ENCODE data around the gene FTO.

The FTO gene

GRCh38 chr16:54173490-54173889 is 469.5 kb downstream of the FTO start:
- H3K79me2 ChIP-seq: no peaks in the 10 kb centered on the region
- no peak for TF ChIP-seq CTCF (IDR thresholded peaks at IDR 0.05)
- H3K4me1 ChIP-seq: peaks cover 5% of the 10 kb centered on the region
- H3K9me3 ChIP-seq (ENCODE audit: control insufficient read depth, low read length): no peaks in the 10 kb centered on the region
- no peaks in the 10 kb centered on the region for H3K36me3 ChIP-seq (ENCODE audit: control insufficient read depth, insufficient read depth, low read length)
- H3K9ac ChIP-seq: no peak overlapping the region
- H2AFZ ChIP-seq: no peak overlapping the region
- H3K4me2 ChIP-seq (ENCODE audit: low read length): no peak overlapping the region
- no peak overlapping the region for H3K4me3 ChIP-seq (ENCODE audit: low read depth, low read length)
- no peak overlapping the region for H3K27ac ChIP-seq
- H3K27me3 ChIP-seq (ENCODE audit: control insufficient read depth, insufficient read depth, low read length): no peaks in the 10 kb centered on the region

- Histone ChIP-seq H3K79me2 (no peaks in the 10 kb centered on the region), H3K9me3 (ENCODE audit: control insufficient read depth, low read length) (no peaks in the 10 kb centered on the region), H3K27me3 (ENCODE audit: control insufficient read depth, insufficient read depth, low read length) (no peaks in the 10 kb centered on the region), H3K4me1 (peaks cover 7% of the 10 kb centered on the region), H3K4me2 (ENCODE audit: low read length) (no peak overlapping the region), H3K27ac (no peak overlapping the region), H3K36me3 (ENCODE audit: control insufficient read depth, insufficient read depth, low read length) (no peaks in the 10 kb centered on the region), H3K4me3 (ENCODE audit: low read depth, low read length) (no peak overlapping the region), H3K9ac (no peak overlapping the region), H2AFZ (no peak overlapping the region)
- no peak for TF ChIP-seq CTCF (IDR thresholded peaks at IDR 0.05)
Measured at GRCh38 chr16:54174201-54174600, 470.2 kb downstream of the FTO start.

DNA sequence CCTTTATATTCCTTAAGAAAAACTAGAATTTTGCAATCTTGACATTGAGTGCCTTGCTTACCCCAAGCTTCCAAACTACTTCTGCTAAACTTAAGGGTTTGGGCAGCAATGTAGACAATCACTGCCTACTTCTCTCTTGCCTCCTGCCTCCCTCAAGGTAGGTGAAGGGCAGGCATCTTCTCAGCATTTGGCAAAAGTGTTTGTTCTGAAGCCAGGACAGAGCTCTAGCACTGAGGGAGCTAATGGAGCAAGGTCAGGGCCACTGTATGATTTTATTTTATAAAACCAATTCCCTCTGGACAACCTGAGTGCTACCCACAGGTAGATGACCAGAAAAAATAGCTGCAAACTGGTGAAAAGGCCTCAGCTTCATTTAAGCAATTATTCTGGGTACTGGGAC is 470.8 kb downstream of the FTO start:
- Histone ChIP-seq H3K9ac (no peak overlapping the region), H3K4me3 (ENCODE audit: low read depth, low read length) (no peak overlapping the region), H3K4me2 (ENCODE audit: low read length) (no peak overlapping the region), H3K79me2 (no peaks in the 10 kb centered on the region), H2AFZ (no peak overlapping the region), H3K36me3 (ENCODE audit: control insufficient read depth, insufficient read depth, low read length) (no peaks in the 10 kb centered on the region), H3K4me1 (peaks cover 7% of the 10 kb centered on the region), H3K27me3 (ENCODE audit: control insufficient read depth, insufficient read depth, low read length) (no peaks in the 10 kb centered on the region), H3K27ac (no peak overlapping the region), H3K9me3 (ENCODE audit: control insufficient read depth, low read length) (no peaks in the 10 kb centered on the region)
- TF ChIP-seq CTCF (IDR thresholded peaks at IDR 0.05): no peak

GRCh38 chr16:54175169-54175551 is 471.2 kb downstream of the FTO start:
- Histone ChIP-seq H2AFZ (no peak overlapping the region), H3K4me3 (ENCODE audit: low read depth, low read length) (no peak overlapping the region), H3K79me2 (no peaks in the 10 kb centered on the region), H3K27ac (no peak overlapping the region), H3K9me3 (ENCODE audit: control insufficient read depth, low read length) (no peaks in the 10 kb centered on the region), H3K9ac (no peak overlapping the region), H3K27me3 (ENCODE audit: control insufficient read depth, insufficient read depth, low read length) (no peaks in the 10 kb centered on the region), H3K36me3 (ENCODE audit: control insufficient read depth, insufficient read depth, low read length) (no peaks in the 10 kb centered on the region), H3K4me2 (ENCODE audit: low read length) (no peak overlapping the region), H3K4me1 (peaks cover 7% of the 10 kb centered on the region)
- no peak for TF ChIP-seq CTCF (IDR thresholded peaks at IDR 0.05)

- H3K9ac ChIP-seq: no peak overlapping the region
- H3K27ac ChIP-seq: no peak overlapping the region
- no peaks in the 10 kb centered on the region for H3K79me2 ChIP-seq
- H3K27me3 ChIP-seq (ENCODE audit: control insufficient read depth, insufficient read depth, low read length): no peaks in the 10 kb centered on the region
- peaks cover 7% of the 10 kb centered on the region for H3K4me1 ChIP-seq
- no peak overlapping the region for H3K4me3 ChIP-seq (ENCODE audit: low read depth, low read length)
- H3K9me3 ChIP-seq (ENCODE audit: control insufficient read depth, low read length): no peaks in the 10 kb centered on the region
- no peak overlapping the region for H2AFZ ChIP-seq
- no peak for TF ChIP-seq CTCF (IDR thresholded peaks at IDR 0.05)
- H3K4me2 ChIP-seq (ENCODE audit: low read length): no peak overlapping the region
- H3K36me3 ChIP-seq (ENCODE audit: control insufficient read depth, insufficient read depth, low read length): no peaks in the 10 kb centered on the region
Measured at GRCh38 chr16:54175552-54176375, 471.8 kb downstream of the FTO start.

Data from parathyroid adenoma (tissue), 2 donors.